Transverse colon (tissue), 4 donors: ENCODE measurements around the gene ZNF165.

Experiments
- EP300 ChIP-seq: sonication (generic); formaldehyde crosslinking; IDR thresholded peaks from one replicate; pipeline ENCODE4 v1.6.1; 2017; ENCODE audit warnings: antibody characterized with exemption, low read depth
- POLR2A ChIP-seq: fragments of 450-650 bp; IDR thresholded peaks from one replicate; pipeline ENCODE4 v1.6.1; 2016; ENCODE audit warnings: antibody characterized with exemption, mild to moderate bottlenecking, moderate library complexity
- POLR2AphosphoS5 ChIP-seq, 3 donors: sonication (generic); formaldehyde crosslinking; IDR thresholded peaks; one replicate each; pipeline ENCODE4 v1.6.1; 2016; ENCODE audit warnings: antibody characterized with exemption in 3 of 3
- TF ChIP-seq, protein P1 (sequence below), 5 experiments: fragments of 200-600 bp in 3 of 5; fragments of 450-650 bp in 2 of 5; sonication (generic) in 3 of 5; IDR thresholded peaks; 1 replicate in 2 of 5; 2 replicates in 3 of 5; pipeline ENCODE4 v1.5.1; 2016 to 2017; ENCODE audit warnings: antibody characterized with exemption in 5 of 5, inconsistent platforms in 3 of 5, mild to moderate bottlenecking in 2 of 5, moderate library complexity in 1 of 5

- TF ChIP-seq, protein P1, sequence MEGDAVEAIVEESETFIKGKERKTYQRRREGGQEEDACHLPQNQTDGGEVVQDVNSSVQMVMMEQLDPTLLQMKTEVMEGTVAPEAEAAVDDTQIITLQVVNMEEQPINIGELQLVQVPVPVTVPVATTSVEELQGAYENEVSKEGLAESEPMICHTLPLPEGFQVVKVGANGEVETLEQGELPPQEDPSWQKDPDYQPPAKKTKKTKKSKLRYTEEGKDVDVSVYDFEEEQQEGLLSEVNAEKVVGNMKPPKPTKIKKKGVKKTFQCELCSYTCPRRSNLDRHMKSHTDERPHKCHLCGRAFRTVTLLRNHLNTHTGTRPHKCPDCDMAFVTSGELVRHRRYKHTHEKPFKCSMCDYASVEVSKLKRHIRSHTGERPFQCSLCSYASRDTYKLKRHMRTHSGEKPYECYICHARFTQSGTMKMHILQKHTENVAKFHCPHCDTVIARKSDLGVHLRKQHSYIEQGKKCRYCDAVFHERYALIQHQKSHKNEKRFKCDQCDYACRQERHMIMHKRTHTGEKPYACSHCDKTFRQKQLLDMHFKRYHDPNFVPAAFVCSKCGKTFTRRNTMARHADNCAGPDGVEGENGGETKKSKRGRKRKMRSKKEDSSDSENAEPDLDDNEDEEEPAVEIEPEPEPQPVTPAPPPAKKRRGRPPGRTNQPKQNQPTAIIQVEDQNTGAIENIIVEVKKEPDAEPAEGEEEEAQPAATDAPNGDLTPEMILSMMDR (IDR thresholded peaks at IDR 0.05), result no peak
- no peak for TF ChIP-seq POLR2AphosphoS5 (IDR thresholded peaks at IDR 0.05)
- no peak for TF ChIP-seq POLR2A
- TF ChIP-seq EP300, result no peak
These were observed 16.1 kb upstream of the ZNF165 start for GRCh38 chr6:28064272-28064671.
